Prostate gland (tissue), 2 donors: ENCODE measurements around the gene LBHD2. TPM values are rescaled to one million over a fixed set of nuclear protein-coding genes. Genes with fewer than 3 reads are reported as not detected.
"Not testable (repeated sequence)": the region's sequence is repeated elsewhere in the genome, so short reads cannot be mapped to it uniquely, and the experiment has no call there.

ENCODE experiments used
- DNase-seq: peaks from one replicate; pipeline ENCODE4 v3.0.0-alpha.2; 2019; ENCODE audit warnings: low spot score
- H3K27ac ChIP-seq, 2 donors: fragments of 200-600 bp; sonication (generic); 2 replicates each; pipeline ENCODE4 v1.5.1; 2017 to 2019
- H3K27me3 ChIP-seq: fragments of 200-600 bp; sonication (generic); replicated peaks from 2 replicates; pipeline ENCODE4 v1.5.1; 2019; ENCODE audit not compliant: insufficient read depth
- H3K36me3 ChIP-seq, 2 donors: fragments of 200-600 bp; sonication (generic); 1 replicate in 1 of 2; 2 replicates in 1 of 2; pipeline versions ENCODE4 v1.5.1 to v1.8.1; 2017 to 2019
- H3K4me1 ChIP-seq: fragments of 200-600 bp; sonication (generic); replicated peaks from 2 replicates; pipeline ENCODE4 v1.5.1; 2019
- H3K4me3 ChIP-seq, 2 donors: fragments of 200-600 bp; sonication (generic); 2 replicates each; pipeline ENCODE4 v1.5.1; 2017 to 2019
- H3K9me3 ChIP-seq: fragments of 200-600 bp; sonication (generic); 2 replicates; pipeline ENCODE4 v1.5.1; 2017
- POLR2A ChIP-seq: fragments of 450-650 bp; IDR thresholded peaks from one replicate; pipeline ENCODE4 v1.6.1; 2016; ENCODE audit warnings: antibody characterized with exemption, mild to moderate bottlenecking
- POLR2AphosphoS5 ChIP-seq: sonication (generic); formaldehyde crosslinking; IDR thresholded peaks from one replicate; pipeline ENCODE4 v1.6.1; 2017; ENCODE audit warnings: antibody characterized with exemption
- WGBS: methylation state at CpG from one replicate; pipeline ENCODE4 v1.1.5; 2018; 5-methylcytosine and 5-hydroxymethylcytosine counted together
- intact Hi-C: fragments of 100-400 bp; cut with DNase I; formaldehyde crosslinking; loops from one replicate; pipeline ENCODE4 v1.14.2; 2022
- total RNA-seq, 2 donors: library from RNA; depleted of rRNA; stranded (reverse); fragments of >200 nt; gene quantifications; one replicate each; pipeline ENCODE4 v1.1.0, GENCODE V29; 2016
- TF ChIP-seq, protein P1 (sequence below), 4 experiments: fragments of 200-600 bp in 2 of 4; fragments of 450-650 bp in 2 of 4; sonication (generic) in 2 of 4; IDR thresholded peaks; 1 replicate in 3 of 4; 2 replicates in 1 of 4; pipeline ENCODE4 v1.5.1; 2016 to 2019; ENCODE audit warnings: antibody characterized with exemption in 4 of 4, mild to moderate bottlenecking in 2 of 4, moderate library complexity in 2 of 4

The LBHD2 gene
- 1 to 10 TPM in 1 of 2 donors, not detected in 1; 3.3 TPM for total RNA-seq

DNA sequence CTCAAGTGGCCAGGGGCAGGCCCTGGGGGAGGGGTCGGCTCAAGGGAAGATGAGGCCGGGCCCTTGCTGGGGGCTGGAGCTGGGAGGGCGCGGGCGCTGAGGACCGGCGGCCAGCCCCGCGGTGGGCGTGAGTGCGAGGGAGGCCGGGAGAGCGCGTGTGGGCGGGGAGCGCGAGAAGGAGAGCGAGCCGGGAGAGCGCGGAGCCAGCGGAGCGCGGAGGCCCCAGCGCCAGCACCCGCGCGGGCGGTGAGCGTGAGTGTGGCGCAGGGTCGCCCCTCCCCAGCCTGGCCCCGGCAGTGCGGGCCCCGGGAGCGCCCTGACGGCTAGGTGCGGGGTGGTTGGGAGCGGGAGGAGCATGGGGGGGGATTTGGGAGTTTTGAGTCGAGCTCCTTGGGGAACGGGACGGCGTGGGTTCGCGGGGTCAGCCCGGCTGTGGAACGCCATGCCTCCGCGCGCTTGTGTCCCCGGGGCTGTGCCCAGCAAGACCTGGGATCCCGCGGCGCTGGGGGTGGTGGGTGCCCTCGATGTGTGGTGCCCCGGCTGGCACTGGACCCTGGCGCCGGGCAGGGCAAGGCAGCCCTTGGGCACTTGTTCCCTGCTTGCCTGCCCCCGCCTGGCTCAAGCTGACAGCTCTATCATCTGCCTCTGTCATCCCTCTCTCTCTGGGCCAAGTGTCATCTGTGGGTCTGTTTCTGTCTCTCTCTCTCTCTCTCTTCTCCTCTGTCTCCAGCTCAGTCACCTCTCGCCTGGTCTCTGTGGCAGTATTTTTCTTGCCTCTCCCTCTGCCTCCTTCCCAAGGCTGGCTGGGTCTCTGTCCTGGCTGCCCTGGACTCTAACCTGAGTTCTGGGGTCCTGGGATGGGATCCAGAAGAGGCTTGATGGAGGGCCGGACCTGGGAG lies at the start of gene LBHD2:
Gene LBHD2, plus strand, starts transcription at position 190 of the 899 bp plus-strand sequence. CDS start 1,803 bp downstream, outside the sequence.
- Histone ChIP-seq H3K36me3 (no peaks in the 10 kb centered on the region), H3K9me3 (no peaks in the 10 kb centered on the region), H3K4me3 (no peak within 1 kb of the TSS), H3K27me3 (peaks cover 2% of the 10 kb centered on the region), H3K27ac (no peak within 1 kb of the TSS), H3K4me1 (no peaks in the 10 kb centered on the region)
- no peak for TF ChIP-seq POLR2A
- no peak for TF ChIP-seq POLR2AphosphoS5
- TF ChIP-seq, protein P1, sequence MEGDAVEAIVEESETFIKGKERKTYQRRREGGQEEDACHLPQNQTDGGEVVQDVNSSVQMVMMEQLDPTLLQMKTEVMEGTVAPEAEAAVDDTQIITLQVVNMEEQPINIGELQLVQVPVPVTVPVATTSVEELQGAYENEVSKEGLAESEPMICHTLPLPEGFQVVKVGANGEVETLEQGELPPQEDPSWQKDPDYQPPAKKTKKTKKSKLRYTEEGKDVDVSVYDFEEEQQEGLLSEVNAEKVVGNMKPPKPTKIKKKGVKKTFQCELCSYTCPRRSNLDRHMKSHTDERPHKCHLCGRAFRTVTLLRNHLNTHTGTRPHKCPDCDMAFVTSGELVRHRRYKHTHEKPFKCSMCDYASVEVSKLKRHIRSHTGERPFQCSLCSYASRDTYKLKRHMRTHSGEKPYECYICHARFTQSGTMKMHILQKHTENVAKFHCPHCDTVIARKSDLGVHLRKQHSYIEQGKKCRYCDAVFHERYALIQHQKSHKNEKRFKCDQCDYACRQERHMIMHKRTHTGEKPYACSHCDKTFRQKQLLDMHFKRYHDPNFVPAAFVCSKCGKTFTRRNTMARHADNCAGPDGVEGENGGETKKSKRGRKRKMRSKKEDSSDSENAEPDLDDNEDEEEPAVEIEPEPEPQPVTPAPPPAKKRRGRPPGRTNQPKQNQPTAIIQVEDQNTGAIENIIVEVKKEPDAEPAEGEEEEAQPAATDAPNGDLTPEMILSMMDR (IDR thresholded peaks at IDR 0.05): no peak
- DNase-seq: no peak
- WGBS: 32% methylated on average over 27 of the region's 61 CpGs
- intact Hi-C loops: no loop called here

DNA sequence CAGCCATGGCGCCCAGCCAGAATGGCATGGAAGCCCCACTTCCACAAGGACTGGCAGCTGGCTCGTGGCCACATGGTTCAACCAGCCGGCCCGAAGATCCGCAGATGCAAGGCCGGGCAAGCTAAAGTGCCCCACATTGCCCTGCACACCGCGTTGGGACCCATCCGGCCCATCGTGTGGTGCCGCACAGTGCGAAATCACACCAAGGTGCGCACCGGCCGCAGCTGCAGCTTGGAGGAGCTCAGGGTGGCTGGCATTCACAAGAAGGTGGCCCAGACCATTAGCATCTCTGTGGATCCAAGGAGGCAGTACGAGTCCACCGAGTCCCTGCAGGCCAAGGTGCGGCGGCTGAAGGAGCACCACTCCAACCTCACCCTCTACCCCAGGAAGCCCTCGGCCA lies 42.5 kb upstream of the LBHD2 start:
- DNase-seq: no peak
- 97% methylated on average over 20 of the region's 20 CpGs for WGBS
- Histone ChIP-seq H3K36me3 (no peaks in the 10 kb centered on the region), H3K9me3 (no peaks in the 10 kb centered on the region), H3K27me3 (no peaks in the 10 kb centered on the region), H3K4me3 (no peak overlapping the region), H3K27ac (no peak overlapping the region), H3K4me1 (no peaks in the 10 kb centered on the region)
- intact Hi-C loops: no loop called here
- TF ChIP-seq POLR2A (no peak), POLR2AphosphoS5 (no peak)
- TF ChIP-seq, protein P1 (IDR thresholded peaks at IDR 0.05): no peak

GRCh38 chr14:103043257-103044015 lies 40.6 kb upstream of the LBHD2 start:
- TF ChIP-seq, protein P1 (IDR thresholded peaks at IDR 0.05): no peak
- TF ChIP-seq POLR2AphosphoS5 (no peak), POLR2A (no peak)
- WGBS: 92% methylated on average over 8 of the region's 8 CpGs
- DNase-seq: no peak
- intact Hi-C loops: no loop called here
- Histone ChIP-seq H3K36me3 (no peaks in the 10 kb centered on the region), H3K27ac (no peak overlapping the region), H3K4me3 (no peak overlapping the region), H3K27me3 (no peaks in the 10 kb centered on the region), H3K4me1 (no peaks in the 10 kb centered on the region), H3K9me3 (no peaks in the 10 kb centered on the region)

DNA sequence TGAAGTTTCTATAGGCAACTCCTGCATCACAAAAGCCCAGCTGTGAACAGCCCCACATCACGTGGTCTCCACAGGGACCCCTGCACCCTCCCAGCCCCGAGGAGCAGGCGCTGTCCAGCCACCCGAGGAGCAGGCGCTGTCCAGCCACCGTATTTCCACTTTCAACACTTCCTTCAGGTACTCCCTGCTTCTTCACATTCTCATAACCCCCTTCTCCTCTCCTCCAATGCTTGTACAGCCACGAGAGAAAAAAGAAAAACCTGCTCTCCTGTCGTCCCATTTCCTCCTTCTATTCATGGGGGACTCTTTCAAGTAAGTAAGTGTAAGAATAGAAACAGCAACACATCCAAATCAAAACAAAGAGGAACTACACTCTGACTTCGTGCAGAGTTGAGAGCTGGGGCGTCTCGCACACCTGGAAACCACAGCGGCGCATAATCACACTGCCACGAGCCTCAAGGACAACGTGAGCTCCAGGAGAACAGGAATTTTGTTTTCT lies 38.6 kb upstream of the LBHD2 start:
- no peaks in the 10 kb centered on the region for H3K4me1 ChIP-seq
- WGBS: 44% methylated on average over 15 of the region's 15 CpGs

GRCh38 chr14:103047453-103047852 lies 36.6 kb upstream of the LBHD2 start:
- H3K36me3 ChIP-seq, H3K4me3 ChIP-seq, H3K27ac ChIP-seq, DNase-seq, H3K9me3 ChIP-seq, H3K27me3 ChIP-seq, H3K4me1 ChIP-seq, intact Hi-C loops: not testable (repeated sequence)
- 97% methylated on average over 8 of the region's 8 CpGs for WGBS

More for the DNA sequence above, 38.6 kb upstream of the LBHD2 start:
- H3K4me3 ChIP-seq: no peak overlapping the region
- no peaks in the 10 kb centered on the region for H3K9me3 ChIP-seq
- TF ChIP-seq, protein P1 (IDR thresholded peaks at IDR 0.05): no peak
- TF ChIP-seq POLR2AphosphoS5 (no peak), POLR2A (no peak)
- no peak overlapping the region for H3K27ac ChIP-seq
- intact Hi-C loops: no loop called here
- H3K36me3 ChIP-seq: no peaks in the 10 kb centered on the region
- DNase-seq: no peak
- H3K27me3 ChIP-seq: no peaks in the 10 kb centered on the region
